HL-60/S4 (cell line): ENCODE measurements around the gene EFR3B.
"Not testable (repeated sequence)": the region's sequence is repeated elsewhere in the genome, so short reads cannot be mapped to it uniquely, and the experiment has no call there.

Experiments
- in situ Hi-C: fragments of 300-500 bp; cut with MboI; formaldehyde crosslinking; loops from 2 replicates; pipeline ENCODE4 v1.14.3; 2022; ENCODE audit warnings: low sequenced_read_pairs

EFR3B gene

DNA sequence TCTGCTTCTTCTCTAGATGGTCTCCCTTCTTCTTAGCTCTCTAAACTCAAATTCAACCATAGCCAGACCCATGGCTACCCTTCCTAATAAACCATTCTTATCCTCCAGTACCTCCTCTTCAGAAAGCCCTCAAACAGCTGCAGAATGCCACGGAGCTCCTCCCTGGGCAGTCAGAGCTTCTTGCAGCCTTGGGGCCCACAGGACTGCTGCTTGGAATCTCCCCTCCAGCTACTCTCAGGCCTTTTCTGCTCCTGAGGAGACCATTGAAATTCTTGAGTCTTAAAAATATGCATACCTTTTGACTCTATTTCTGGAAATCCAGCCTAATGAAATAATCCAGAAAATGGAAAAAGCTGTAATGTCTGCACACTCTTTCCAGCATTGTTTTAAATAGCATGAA, 30.7 kb downstream of the EFR3B start:
- in situ Hi-C loops, result no loop called here

DNA sequence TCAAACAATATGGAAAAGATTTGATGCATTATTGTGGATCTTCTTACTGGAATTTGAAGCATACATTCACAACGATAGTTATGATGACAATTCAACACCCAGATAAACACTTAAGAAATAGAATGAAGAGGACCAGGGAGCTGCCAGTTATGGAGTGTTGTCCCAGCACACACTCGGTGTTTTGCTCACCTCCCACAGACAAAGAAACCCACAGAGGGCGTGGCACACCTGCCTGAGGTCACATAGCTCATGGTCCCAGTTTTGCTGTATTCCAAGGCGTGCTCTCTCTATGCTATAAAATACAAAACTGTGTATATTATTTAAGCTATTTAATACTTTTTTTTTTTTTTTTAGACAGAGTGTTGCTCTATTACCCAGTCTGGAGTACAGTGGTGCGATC, 31.1 kb downstream of the EFR3B start:
- in situ Hi-C loops, result no loop called here

DNA sequence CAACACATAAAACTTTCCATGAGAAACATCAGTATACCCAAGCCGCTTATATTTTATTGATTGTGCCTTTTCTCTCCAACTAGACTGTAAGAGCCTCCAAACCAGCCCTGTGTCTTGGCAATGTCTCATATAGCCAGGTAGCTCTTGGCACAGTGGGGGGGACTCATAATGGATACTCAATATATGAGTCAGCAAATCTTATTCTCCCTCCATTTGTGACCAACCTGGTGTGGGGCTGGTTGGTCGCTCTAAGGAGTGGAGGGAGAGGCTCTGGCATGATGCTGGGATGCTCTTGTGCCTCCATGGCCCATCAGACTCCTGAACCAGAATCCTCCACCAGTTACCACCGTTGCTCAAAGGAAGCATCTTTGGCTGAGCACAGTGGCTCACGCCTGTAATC, 32.0 kb downstream of the EFR3B start:
- in situ Hi-C loops, result no loop called here

DNA sequence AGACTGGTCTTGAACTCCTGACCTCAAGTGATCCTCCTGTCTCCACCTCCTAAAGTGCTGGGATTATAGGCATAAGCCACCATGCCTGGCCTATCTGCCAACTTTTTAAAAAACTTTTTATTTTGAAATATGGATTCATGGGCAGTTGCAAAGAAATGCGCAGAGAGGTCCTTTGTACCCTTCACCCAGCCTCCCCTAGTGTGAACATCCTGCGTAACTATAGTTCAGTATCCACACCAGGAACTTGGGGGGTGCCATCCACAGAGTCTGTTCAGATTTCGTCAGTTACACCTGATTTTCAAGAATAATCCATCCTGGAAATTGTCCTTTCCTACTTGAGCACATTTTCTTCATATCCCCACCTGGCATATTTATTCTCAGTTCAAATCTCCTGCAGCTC, 33.0 kb downstream of the EFR3B start:
- in situ Hi-C loops, result no loop called here

DNA sequence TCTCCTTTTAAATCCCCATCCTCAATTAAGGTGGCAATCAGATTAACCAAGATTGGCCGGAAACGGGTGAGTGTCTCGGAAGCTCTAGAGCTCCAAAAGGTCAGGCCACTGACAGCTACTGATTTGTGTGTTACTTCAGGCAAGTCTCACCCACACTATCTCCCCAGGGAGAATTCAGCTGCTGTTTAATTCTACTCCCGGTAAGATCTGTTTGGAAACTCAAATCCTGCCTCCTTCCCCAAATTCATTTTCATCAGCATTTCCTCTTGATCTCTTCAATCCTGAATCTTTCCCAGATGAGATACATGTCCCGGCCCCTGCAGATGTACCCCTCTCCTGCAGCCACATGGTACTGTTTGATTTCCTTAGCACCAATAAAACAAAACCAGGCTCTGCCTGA, 34.9 kb downstream of the EFR3B start:
- in situ Hi-C loops, result no loop called here

DNA sequence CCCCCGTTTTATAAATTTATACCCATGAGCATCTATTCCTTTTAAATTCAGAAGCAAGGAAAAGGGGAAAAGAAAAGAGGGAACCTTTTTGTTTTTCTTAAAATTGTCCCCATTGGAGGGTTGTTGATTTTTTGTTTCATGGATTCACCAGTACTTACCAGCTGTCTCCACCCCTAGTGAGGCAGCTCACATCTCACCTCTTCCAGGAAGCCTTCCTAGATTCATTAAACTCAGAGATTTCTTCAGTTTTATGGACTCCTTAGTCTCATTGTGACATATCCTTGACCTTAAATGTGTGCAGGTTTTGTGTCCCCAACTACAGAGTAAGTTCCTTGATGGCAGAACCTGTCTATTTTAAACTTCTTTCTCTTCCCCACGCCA, 35.9 kb downstream of the EFR3B start:
- in situ Hi-C loops, result no loop called here

DNA sequence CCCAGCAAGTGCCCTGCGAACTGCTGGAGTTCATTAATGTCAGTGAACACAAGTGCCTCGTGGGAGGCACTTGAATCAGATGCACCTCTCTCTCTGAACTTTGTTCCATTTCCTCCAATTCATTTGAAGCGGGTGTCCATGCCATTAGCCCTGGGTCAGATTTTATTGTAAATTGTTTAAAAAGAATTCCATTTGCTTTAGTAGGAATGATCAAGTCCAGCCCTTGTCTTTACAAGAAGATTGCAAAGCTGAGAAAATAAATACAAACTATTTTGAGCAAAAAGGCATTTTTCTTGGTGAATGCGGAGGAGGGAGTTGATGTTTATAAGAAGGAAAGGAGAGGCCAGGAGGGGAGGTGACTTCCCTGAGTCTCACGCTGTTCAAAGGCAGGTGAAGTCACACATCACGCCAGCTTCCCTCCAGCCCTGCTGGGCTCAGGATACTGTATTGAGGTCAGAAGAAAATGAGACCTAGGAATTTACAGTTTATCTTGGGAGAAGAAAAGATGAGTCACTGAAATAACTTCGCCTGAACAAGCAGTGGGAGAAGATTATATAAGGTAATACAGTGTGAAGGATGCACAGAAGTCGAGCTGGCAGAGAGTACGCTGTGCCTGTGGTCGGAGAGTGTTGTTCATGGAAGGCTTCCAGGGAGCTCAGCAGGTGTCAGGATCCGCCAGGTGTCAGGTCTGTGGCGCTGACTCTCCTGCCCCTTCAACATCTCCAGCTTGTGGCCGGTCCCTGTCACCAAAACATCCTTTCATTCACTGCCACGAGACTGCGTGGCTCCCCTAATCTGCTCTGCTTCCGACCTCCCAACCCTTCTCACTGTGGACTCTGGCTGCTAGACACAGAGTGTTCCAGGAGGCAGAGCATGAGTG, 36.5 kb downstream of the EFR3B start:
- in situ Hi-C loops, result no loop called here

DNA sequence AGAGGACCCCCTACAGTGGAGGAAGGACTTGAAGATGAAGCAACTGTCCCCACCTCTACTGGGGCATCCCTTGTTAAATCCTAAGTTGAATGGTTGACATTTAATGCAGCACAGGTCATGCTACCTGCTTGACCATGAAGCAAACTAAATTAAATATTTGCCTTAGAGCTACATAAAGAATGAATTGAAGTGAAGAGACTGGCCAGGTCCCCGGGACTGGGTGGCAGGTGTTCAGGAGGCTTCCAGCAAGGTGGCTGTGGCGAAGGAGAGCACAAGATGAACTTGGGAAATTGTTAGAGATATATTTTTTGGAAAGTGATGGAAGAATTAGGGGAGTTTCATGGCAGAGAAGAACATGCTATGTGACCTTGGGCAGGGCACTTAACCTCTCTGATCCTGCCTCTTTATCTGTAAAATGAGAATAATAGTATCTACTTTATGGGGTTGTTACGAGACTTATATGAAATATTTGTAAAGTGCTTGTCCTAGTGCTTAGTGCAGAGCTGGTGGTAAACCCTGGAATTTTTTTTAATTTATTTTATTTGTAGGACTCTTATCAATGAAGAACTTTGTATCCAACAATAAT, 37.3 kb downstream of the EFR3B start:
- in situ Hi-C loops, result no loop called here

DNA sequence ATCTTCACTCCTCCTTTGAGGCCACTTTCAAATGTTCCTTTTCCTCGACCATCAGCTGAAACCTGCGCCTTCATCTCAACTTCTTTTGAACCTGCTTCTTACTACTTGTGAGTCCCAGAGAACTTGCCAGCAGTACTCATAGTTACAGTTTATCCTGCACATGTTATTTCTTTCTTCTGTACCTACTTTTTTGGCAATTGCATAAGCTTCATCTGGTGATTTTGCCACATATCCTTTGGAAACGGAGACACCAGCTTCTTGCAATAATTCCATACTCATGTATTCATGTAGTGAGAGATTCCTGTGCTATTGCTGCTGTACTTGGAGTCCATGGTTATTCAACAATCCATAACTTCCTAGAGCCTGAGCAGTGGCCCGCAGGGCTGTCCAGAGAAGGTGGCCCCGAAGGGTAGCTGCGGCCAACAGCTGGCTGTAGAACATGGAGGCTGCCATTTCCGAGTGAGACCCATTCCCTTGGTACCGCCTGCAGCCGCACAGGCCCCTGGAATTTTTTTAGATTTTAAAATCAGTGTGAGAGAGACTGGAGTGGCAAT, 39.4 kb downstream of the EFR3B start:
- in situ Hi-C loops, result no loop called here

DNA sequence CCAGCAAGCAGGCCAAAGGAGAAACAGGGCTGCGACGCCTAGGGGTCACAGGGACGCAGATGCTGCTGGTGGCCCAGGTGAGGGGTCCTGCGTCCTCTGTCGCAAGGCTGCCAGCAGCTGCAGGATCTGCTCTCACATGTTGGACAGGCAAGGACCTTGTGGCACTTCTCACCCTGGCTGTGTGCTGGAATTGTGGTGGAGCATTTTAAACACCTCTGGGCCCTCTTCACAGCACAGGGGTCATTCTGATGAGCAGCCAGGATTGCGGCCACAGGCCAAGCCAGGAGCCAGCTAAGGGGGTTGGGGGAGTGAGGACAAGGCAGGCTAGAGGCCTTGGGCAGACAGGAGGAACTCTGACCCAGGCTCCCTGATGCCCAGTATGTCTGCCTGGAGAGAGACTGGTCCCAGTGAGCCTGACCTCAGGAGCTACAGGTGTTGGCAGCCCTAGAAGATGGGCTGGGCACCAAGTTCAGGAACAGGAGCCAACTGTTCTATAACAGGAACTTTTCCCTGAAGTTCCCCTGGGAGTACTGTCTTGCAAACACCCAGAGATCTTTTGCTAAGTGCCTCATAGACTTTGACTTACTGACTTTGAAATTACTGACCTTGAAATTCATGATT, 40.2 kb downstream of the EFR3B start:
- in situ Hi-C loops, result no loop called here

DNA sequence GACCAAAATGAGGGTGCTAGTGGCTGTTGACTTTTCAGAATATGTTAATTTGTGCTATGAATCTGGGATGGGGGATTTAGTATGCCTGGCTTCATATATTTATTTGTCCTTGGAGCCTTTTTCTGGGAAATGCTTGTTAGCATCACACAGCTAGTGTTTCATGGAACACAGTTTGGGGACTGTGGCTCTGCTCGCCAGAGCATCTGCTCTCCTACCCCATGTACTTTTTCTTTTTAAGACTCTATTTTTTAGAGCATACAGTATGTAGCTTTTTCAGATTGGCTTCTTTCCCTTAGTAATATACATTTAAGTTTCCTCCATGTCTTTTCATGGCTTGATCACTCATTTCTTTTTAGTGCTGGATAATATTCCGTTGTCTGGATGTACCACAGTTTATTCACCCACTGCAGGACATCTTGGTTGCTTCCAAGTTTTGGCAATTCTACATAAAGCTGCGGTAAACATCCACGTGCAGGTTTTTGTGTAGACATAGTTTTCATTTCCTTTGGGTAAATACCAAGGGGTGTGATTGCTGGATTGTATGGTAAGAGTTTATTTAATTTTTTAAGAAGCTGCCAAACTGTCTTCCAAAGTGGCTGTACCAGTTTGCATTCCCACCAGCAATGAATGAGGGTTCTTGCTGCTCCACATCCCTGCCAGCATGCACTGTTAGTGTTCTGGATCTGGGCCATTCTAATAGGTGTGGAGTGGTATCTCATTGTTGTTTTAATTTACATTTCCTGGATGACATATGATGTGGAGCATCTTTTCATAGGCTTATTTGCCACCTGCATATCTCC, 44.1 kb downstream of the EFR3B start:
- in situ Hi-C loops, result no loop called here

DNA sequence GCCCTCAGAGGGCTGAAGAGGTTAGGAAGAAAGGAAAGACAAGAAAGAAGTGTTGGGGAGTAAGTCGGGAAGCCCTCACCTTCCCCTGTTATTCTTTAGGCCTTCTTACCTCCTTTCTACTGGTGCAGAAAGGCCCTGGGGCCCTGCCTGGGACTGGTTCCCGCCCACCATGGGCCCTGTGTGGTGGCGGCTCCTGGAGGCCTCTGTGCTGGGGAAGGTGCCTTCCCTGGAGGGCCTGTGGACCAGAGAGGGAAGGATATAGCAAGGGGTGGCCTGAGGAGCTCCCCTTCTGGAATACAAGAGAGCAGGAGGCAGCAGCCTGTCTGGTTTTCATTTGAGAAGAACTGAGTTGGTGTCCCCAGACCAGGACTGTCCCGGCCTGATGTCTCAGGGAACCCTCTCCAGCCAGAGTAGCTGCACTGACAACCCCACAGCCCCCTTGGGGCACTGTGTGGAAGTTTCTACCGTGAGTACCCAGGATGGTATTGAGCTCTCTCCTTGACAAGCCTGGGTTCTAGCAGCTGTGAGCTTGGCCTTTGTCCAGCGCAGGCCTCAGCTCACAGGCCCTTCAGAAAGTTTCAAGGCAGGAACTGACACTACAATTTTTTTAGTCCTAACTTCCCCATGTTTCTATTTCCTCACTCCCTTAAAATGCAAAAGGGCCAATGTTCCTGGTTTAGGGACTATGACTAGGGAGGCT, 47.1 kb downstream of the EFR3B start:
- in situ Hi-C loops, result no loop called here

DNA sequence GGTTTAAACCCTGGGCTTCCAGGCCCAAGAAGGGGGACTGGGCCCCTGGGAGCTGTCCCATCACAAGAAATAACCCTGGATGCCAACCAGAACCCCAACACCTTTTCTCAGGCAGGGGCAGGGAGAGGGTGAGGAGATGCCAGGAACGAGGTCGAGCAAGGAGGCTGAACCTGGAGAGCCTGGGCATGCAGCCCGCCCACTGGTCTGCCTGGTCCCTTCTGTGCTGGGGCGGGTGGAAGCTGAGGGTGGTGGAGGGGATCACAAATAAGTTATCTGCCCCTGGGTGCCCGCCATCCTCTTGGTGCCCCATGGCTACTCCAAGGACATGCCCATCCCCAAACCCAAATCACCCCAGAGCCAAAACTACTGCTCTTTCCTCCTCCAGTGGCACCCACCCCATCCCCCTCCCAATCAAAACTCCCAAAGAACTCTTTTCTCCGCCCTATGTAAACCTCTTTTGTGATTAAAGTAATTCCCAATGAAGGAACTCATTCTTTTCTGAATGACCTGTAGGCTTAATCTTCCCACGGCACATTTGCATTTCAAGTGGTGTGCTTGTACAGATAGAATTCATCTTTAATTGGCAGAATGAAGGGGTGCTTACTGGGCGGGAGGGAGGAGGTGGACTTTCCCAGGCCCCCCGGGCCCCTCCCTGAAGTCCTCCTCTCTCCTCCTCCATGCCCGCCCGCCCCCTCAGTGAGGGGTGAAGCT, 47.9 kb downstream of the EFR3B start:
- in situ Hi-C loops, result no loop called here

DNA sequence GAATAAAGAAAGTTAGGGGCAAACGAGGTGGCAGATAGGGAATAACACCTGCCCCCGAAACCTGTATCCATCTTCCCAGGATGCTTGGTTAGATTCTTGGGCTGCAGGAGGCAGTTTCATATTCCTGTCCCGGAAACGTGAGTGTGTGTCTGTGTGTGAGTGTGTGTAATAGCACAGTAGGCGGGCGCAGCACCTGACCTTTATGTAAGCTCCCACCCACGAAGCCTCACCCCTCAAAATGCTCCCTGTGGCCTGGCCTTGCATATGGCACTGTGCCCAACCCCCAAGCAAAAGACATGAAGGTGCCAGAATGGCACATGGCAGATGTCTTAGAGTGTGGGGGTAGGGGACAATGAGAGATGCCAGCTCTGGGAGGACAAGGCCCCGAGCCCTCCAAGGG, 48.9 kb downstream of the EFR3B start:
- in situ Hi-C loops, result no loop called here

DNA sequence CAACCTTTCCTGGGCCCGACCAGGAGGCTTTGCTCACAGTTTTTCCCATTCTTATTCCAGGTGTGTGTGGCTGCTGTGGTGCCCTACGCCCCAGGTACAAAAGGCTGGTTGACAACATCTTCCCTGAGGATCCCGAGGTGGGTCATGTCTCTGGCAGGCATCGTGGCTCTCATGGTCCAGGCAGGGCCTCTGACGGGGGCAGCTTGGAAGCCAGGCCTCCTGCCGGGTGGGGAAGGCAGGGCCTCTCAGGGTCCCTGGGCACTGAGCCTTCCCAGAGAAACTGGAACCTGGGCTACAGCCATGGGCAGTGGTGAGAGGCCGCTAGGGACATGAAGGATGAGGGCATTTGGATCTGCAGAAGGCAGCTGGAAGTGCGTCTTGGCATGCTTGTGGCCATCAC, 49.4 kb downstream of the EFR3B start:
- in situ Hi-C loops, result no loop called here

DNA sequence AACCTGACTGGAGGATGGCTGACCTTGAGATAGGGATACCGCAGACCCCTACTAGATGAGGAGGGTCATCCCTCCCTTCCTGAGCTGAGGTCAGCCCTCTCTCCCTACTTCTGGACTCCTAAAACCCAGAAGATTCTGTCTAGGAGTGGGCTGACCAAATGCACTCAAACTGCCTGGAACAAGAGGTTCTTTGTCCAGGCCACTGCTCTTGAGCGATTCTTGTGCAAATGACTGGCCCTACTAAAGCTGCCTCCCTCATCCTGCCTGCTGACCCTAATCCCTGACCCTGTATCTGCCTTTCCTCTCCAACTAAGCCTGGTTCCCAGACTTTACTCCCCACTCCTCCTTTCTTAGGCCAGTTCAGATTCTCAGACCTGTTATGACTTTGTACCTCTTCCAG, 56.2 kb downstream of the EFR3B start:
- in situ Hi-C loops, result no loop called here

DNA sequence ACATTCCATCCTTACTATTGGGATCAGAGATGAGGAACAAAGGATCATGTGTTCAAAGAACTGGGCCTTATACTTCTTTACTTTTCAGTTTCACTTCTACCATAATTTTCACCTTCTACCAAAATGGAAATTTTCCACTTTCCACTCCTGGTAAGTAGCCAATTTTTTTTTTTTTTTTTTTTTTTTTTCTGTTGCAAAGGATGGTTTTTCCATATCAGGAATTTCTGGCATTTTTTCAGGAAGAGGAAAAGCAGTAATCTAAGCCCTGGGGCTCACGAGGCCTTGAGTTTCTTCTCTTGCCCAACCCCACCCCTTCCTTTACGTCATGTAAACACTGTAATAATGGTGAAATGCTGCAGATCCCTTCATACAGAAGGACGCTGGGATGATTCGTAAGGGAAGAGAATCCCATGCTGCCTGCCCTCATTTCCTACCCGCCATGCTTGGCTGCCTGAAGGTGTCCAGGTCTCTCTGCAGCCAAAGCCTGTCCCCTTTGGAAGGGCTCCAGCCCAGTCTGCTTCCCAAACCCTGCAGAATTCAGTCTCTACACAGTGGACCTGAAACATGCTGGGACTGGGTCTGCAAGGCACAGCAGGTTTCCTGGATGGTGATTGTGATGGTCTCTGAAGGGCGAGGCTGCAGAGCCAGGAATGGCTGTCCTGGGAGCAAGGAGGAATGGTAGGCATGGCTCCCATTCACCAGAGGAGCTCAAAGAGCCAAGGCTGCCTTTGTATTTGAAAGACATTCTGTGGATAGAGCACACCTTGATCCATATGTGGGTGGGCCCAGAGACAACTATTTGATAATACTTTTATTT, 57.0 kb downstream of the EFR3B start:
- in situ Hi-C loops, result no loop called here

DNA sequence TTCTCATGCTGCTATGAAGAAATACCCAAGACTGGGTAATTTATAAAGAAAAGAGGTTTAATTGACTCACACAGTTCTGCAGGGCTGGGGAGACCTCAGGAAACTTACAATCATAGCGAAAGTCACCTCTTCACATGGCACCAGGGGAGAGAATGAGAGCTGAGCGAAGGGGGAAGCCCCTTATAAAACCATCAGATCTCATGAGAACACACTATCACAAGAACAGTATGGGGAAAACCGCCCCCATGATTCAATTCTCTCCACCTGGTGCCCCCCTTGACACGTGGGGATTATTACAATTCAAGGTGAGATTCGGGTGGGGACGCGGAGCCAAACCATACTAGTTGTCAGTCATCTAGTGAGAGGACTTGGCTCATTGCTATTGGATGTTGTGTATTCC, 60.5 kb downstream of the EFR3B start:
- in situ Hi-C loops, result not testable (repeated sequence)

DNA sequence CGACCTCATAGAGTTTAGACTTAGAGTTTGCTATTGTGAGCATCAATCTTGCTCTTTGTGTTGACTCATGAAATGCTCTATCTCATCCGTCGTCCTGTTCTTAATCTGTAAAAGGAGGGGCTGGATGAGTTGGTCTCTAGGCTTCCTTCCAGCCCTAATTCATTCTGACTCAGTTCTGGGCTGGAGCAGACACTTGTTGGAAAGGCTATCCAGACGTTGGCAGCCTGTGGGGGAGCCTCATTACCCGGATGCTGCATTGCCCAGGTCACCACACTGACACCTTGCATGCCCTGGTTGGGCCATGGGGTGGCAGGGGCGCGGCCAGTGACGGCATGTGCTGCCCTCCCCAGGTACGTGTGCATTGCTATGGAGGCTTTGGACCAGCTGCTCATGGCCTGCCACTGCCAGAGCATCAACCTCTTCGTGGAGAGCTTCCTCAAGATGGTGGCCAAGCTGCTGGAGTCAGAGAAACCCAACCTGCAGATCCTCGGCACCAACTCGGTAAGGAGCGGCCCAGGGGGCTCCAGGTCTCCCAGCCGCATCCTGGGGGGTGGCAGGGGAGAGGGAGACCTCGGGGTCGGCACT, 61.5 kb downstream of the EFR3B start:
- in situ Hi-C loops, result no loop called here
